Measurements from ENCODE around the gene UHRF2.

Gene UHRF2

GRCh38 chr9:6551136-6551535 lies 138.1 kb downstream of the UHRF2 start:
- no peak for TF ChIP-seq EZH2phosphoT487 (IDR thresholded peaks at IDR 0.05; ENCODE audit: borderline replicate concordance)
- TF ChIP-seq, protein P1, sequence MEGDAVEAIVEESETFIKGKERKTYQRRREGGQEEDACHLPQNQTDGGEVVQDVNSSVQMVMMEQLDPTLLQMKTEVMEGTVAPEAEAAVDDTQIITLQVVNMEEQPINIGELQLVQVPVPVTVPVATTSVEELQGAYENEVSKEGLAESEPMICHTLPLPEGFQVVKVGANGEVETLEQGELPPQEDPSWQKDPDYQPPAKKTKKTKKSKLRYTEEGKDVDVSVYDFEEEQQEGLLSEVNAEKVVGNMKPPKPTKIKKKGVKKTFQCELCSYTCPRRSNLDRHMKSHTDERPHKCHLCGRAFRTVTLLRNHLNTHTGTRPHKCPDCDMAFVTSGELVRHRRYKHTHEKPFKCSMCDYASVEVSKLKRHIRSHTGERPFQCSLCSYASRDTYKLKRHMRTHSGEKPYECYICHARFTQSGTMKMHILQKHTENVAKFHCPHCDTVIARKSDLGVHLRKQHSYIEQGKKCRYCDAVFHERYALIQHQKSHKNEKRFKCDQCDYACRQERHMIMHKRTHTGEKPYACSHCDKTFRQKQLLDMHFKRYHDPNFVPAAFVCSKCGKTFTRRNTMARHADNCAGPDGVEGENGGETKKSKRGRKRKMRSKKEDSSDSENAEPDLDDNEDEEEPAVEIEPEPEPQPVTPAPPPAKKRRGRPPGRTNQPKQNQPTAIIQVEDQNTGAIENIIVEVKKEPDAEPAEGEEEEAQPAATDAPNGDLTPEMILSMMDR (conservative IDR thresholded peaks at IDR 0.05; ENCODE audit: low read length): no peak
- Histone ChIP-seq H3K4me3 (ENCODE audit: low read length, poor library complexity, severe bottlenecking) (no peak overlapping the region), H3K79me2 (ENCODE audit: insufficient read depth, low read length) (no peaks in the 10 kb centered on the region), H4K20me1 (ENCODE audit: insufficient read depth, low read length, poor library complexity, severe bottlenecking) (no peaks in the 10 kb centered on the region), H3K9me2 (replicated peaks; ENCODE audit: low read depth, low read length) (no peaks in the 10 kb centered on the region), H3K27me3 (ENCODE audit: insufficient read depth, low read length, poor library complexity, severe bottlenecking) (no peaks in the 10 kb centered on the region), H3K9me3 (ENCODE audit: insufficient read depth, low read depth, low read length) (no peaks in the 10 kb centered on the region), H3K4me2 (ENCODE audit: low read depth, low read length, poor library complexity, severe bottlenecking) (no peak overlapping the region), H3K4me1 (ENCODE audit: insufficient read depth, low read length, poor library complexity, severe bottlenecking) (no peaks in the 10 kb centered on the region), H3K36me3 (ENCODE audit: insufficient read depth, low read length) (no peaks in the 10 kb centered on the region), H3K9ac (ENCODE audit: low read depth, low read length, poor library complexity, severe bottlenecking) (no peak overlapping the region), H2AFZ (ENCODE audit: low read length) (no peak overlapping the region), H3F3A (ENCODE audit: low read depth) (no peaks in the 10 kb centered on the region)

DNA sequence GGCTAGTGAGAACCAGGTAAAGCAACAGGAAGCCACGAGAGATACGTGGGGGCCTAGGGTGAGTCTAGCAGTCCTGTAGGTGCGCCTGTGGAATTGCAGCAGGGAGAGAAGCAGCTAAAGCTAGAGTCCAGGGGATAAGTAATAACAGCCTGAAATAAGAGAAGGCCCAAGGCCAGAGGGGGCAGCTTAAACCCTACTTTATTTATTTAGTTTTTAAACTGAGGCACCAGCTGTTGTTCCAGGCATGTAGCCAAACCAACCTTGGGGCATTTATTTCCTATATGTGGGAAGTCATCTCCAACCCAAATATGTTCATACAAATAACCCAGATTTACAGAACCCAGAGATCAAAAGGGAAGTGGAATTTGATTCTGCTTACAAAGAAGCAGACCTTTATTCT lies 139.0 kb downstream of the UHRF2 start:
- no peak for TF ChIP-seq EZH2phosphoT487 (IDR thresholded peaks at IDR 0.05; ENCODE audit: borderline replicate concordance)
- TF ChIP-seq, protein P1 (conservative IDR thresholded peaks at IDR 0.05; ENCODE audit: low read length): no peak
- Histone ChIP-seq H3K4me1 (ENCODE audit: insufficient read depth, low read length, poor library complexity, severe bottlenecking) (no peaks in the 10 kb centered on the region), H4K20me1 (ENCODE audit: insufficient read depth, low read length, poor library complexity, severe bottlenecking) (no peaks in the 10 kb centered on the region), H3K79me2 (ENCODE audit: insufficient read depth, low read length) (no peaks in the 10 kb centered on the region), H2AFZ (ENCODE audit: low read length) (no peak overlapping the region), H3K4me2 (ENCODE audit: low read depth, low read length, poor library complexity, severe bottlenecking) (no peak overlapping the region), H3K9me3 (ENCODE audit: insufficient read depth, low read depth, low read length) (no peaks in the 10 kb centered on the region), H3K4me3 (ENCODE audit: low read length, poor library complexity, severe bottlenecking) (no peak overlapping the region), H3F3A (ENCODE audit: low read depth) (no peaks in the 10 kb centered on the region), H3K36me3 (ENCODE audit: insufficient read depth, low read length) (no peaks in the 10 kb centered on the region), H3K9me2 (replicated peaks; ENCODE audit: low read depth, low read length) (no peaks in the 10 kb centered on the region), H3K9ac (ENCODE audit: low read depth, low read length, poor library complexity, severe bottlenecking) (no peak overlapping the region), H3K27me3 (ENCODE audit: insufficient read depth, low read length, poor library complexity, severe bottlenecking) (no peaks in the 10 kb centered on the region)

DNA sequence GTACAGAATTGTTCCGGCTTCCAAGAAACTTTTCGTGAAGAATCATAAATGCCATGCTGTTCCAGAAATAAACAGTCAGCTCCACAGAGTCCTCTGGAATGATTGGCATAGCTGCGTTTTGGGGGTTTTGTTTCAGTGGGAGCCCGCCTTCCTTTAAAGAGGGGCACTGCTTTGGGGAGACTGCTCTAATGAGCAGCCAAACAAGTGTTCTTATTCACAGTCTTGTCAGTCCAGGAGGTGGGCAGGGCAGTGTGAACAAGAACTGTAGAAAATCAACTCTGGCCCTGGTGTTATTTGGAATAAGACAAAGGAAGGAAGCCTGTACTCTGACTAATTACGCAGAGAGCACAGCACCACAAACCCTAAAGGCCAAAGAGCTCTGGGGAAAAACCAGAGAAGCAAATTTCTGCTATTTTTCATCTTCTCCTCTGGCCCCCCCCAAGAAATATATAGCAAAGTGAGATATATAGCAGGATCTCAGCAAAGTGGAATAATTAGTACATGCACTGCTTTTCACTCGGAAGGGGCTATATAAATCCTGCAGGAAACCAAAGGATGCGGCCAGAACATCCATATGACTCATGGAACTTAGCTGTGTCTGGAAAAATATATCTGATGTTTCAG lies 139.6 kb downstream of the UHRF2 start:
- no peak overlapping the region for H3K4me2 ChIP-seq (ENCODE audit: low read depth, low read length, poor library complexity, severe bottlenecking)
- no peaks in the 10 kb centered on the region for H3K27me3 ChIP-seq (ENCODE audit: insufficient read depth, low read length, poor library complexity, severe bottlenecking)
- no peak overlapping the region for H3K9ac ChIP-seq (ENCODE audit: low read depth, low read length, poor library complexity, severe bottlenecking)
- H3K9me2 ChIP-seq (replicated peaks; ENCODE audit: low read depth, low read length): no peaks in the 10 kb centered on the region
- no peaks in the 10 kb centered on the region for H3K4me1 ChIP-seq (ENCODE audit: insufficient read depth, low read length, poor library complexity, severe bottlenecking)
- no peaks in the 10 kb centered on the region for H4K20me1 ChIP-seq (ENCODE audit: insufficient read depth, low read length, poor library complexity, severe bottlenecking)
- H3K36me3 ChIP-seq (ENCODE audit: insufficient read depth, low read length): no peaks in the 10 kb centered on the region
- no peaks in the 10 kb centered on the region for H3K79me2 ChIP-seq (ENCODE audit: insufficient read depth, low read length)
- H2AFZ ChIP-seq (ENCODE audit: low read length): no peak overlapping the region
- H3F3A ChIP-seq (ENCODE audit: low read depth): no peaks in the 10 kb centered on the region
- no peak overlapping the region for H3K4me3 ChIP-seq (ENCODE audit: low read length, poor library complexity, severe bottlenecking)
- H3K9me3 ChIP-seq (ENCODE audit: insufficient read depth, low read depth, low read length): no peaks in the 10 kb centered on the region
- no peak for TF ChIP-seq EZH2phosphoT487 (IDR thresholded peaks at IDR 0.05; ENCODE audit: borderline replicate concordance)

DNA sequence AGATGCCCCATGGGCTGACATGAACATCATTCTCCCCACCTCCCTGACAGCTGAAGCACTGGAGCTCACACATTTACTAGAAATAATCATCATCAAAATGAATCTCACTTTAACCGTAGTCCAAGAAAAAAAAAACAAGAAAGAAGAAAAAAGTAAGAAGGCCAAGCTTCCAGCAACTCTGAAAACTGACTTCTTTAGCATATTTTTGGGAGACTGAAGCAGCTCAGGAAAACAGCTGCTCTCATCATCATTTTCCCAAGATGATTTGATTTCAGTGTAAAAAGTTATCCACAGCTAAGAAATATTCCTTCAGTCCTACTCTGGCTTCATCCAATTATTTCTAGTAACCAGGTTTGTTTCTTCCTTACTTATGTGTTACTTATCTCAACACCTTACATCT lies 140.9 kb downstream of the UHRF2 start:
- no peaks in the 10 kb centered on the region for H3F3A ChIP-seq (ENCODE audit: low read depth)
- no peaks in the 10 kb centered on the region for H3K9me2 ChIP-seq (replicated peaks; ENCODE audit: low read depth, low read length)
- no peak overlapping the region for H3K4me2 ChIP-seq (ENCODE audit: low read depth, low read length, poor library complexity, severe bottlenecking)
- H3K27me3 ChIP-seq (ENCODE audit: insufficient read depth, low read length, poor library complexity, severe bottlenecking): no peaks in the 10 kb centered on the region
- H3K4me3 ChIP-seq (ENCODE audit: low read length, poor library complexity, severe bottlenecking): no peak overlapping the region
- no peaks in the 10 kb centered on the region for H3K9me3 ChIP-seq (ENCODE audit: insufficient read depth, low read depth, low read length)
- TF ChIP-seq, protein P1 (conservative IDR thresholded peaks at IDR 0.05; ENCODE audit: low read length): no peak
- no peak for TF ChIP-seq EZH2phosphoT487 (IDR thresholded peaks at IDR 0.05; ENCODE audit: borderline replicate concordance)
- no peak overlapping the region for H3K9ac ChIP-seq (ENCODE audit: low read depth, low read length, poor library complexity, severe bottlenecking)
- no peaks in the 10 kb centered on the region for H3K79me2 ChIP-seq (ENCODE audit: insufficient read depth, low read length)
- no peak overlapping the region for H2AFZ ChIP-seq (ENCODE audit: low read length)
- H4K20me1 ChIP-seq (ENCODE audit: insufficient read depth, low read length, poor library complexity, severe bottlenecking): no peaks in the 10 kb centered on the region
- H3K4me1 ChIP-seq (ENCODE audit: insufficient read depth, low read length, poor library complexity, severe bottlenecking): no peaks in the 10 kb centered on the region
- H3K36me3 ChIP-seq (ENCODE audit: insufficient read depth, low read length): no peaks in the 10 kb centered on the region
